C4-2B (cell line): Measurements from ENCODE around the gene PGAP3.

Source experiments
- ZFX ChIP-seq: fragments of 450-650 bp; IDR thresholded peaks from 2 replicates; pipeline ENCODE4 v1.6.1; 2017
- TF ChIP-seq, protein P1 (sequence below): fragments of 450-650 bp; conservative IDR thresholded peaks from 2 replicates; pipeline ENCODE4 v1.5.1; 2017; ENCODE audit warnings: mild to moderate bottlenecking

DNA sequence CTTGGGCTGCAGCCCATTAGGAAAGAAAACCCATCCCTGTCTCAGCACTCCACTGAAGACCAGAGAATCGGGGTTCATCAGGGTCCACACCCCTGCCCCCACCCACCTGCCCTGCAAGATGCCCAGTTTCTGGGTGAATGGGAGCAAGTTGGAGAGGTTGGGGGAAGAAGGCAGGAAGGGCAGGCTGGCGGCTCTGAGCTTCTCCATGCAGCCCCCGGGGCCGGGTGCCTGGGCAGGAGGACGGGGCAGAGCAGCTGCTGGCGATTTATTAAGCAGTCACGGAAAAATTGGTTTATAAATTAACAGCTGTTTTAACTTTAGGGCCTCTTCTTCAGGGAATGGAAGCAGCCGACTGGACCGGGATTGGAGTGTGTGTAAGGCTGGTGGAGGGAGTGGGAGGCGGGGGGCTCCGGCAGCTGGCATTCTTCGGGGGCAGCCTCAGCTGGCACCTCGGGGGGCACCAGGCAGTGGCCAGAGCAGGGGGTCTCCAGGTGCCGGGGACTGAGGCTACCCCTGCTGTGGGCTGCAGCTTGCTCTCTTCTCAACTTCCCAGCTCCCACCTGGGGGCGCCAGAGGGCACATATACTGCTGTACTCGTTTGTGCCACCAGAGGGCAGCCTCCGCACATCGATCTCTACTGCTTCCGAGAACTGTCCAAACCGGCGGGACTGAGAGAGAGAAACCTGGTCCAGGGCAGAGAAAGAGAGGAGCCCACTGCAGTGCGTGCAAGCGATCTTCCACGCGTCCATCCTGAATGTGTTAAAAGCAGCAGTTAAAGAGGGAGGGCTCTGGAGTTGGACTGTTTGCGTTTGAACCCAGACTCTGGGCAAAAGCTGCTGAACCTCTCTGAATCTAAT lies 66.1 kb downstream of the PGAP3 start:
- TF ChIP-seq, protein P1, sequence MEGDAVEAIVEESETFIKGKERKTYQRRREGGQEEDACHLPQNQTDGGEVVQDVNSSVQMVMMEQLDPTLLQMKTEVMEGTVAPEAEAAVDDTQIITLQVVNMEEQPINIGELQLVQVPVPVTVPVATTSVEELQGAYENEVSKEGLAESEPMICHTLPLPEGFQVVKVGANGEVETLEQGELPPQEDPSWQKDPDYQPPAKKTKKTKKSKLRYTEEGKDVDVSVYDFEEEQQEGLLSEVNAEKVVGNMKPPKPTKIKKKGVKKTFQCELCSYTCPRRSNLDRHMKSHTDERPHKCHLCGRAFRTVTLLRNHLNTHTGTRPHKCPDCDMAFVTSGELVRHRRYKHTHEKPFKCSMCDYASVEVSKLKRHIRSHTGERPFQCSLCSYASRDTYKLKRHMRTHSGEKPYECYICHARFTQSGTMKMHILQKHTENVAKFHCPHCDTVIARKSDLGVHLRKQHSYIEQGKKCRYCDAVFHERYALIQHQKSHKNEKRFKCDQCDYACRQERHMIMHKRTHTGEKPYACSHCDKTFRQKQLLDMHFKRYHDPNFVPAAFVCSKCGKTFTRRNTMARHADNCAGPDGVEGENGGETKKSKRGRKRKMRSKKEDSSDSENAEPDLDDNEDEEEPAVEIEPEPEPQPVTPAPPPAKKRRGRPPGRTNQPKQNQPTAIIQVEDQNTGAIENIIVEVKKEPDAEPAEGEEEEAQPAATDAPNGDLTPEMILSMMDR = peak; percentile 100
- TF ChIP-seq ZFX = no peak
